OCI-LY1 (cell line): ENCODE results near the gene ACAT2.

Experiments
- EZH2 ChIP-seq: fragments of 200-600 bp; sonication (generic), shearing (Covaris generic); IDR thresholded peaks from 2 replicates; pipeline ENCODE4 v1.8.0; 2017; ENCODE audit warnings: borderline replicate concordance, mixed run types, mild to moderate bottlenecking, antibody characterized with exemption, low read length, moderate library complexity, mixed read lengths
- TF ChIP-seq, protein P1 (sequence below): fragments of 200-600 bp; sonication (generic), shearing (Covaris generic); IDR thresholded peaks from 2 replicates; pipeline ENCODE4 v1.5.1; 2017; ENCODE audit warnings: mild to moderate bottlenecking, antibody characterized with exemption, low read length, moderate library complexity, mixed read lengths

DNA sequence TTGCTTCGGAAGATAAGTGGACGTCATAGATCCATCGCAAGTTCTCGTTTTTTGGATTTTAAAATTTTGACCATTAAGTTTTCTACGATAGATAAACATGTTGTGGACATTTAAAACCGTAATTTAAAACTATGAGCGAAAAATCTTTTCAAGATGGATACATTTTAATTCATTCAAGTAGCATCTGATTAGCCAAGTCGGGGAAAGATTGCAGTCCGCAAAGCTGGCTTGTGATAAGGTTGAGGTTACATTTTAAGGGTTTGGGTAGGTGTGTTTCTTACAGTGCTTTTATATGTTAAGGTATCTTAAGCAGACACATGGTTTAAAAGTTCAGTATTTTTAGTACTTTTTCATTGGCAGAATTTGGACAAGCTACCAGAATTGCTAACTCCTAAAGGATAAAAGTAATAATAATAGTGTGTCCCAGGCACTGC is 33.3 kb upstream of the ACAT2 start:
- TF ChIP-seq, protein P1, sequence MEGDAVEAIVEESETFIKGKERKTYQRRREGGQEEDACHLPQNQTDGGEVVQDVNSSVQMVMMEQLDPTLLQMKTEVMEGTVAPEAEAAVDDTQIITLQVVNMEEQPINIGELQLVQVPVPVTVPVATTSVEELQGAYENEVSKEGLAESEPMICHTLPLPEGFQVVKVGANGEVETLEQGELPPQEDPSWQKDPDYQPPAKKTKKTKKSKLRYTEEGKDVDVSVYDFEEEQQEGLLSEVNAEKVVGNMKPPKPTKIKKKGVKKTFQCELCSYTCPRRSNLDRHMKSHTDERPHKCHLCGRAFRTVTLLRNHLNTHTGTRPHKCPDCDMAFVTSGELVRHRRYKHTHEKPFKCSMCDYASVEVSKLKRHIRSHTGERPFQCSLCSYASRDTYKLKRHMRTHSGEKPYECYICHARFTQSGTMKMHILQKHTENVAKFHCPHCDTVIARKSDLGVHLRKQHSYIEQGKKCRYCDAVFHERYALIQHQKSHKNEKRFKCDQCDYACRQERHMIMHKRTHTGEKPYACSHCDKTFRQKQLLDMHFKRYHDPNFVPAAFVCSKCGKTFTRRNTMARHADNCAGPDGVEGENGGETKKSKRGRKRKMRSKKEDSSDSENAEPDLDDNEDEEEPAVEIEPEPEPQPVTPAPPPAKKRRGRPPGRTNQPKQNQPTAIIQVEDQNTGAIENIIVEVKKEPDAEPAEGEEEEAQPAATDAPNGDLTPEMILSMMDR = no peak
- TF ChIP-seq EZH2 = no peak
